B cell (primary cell): Measurements from ENCODE around the gene CSF1. TPM values are rescaled to one million over a fixed set of nuclear protein-coding genes. Genes with fewer than 3 reads are reported as not detected.

ENCODE experiments used
- ATAC-seq: fragments of 200-7000 bp; cut with Tn5 transposase; one replicate; pipeline ENCODE4 v1.10.0; 2021; ENCODE audit warnings: low read depth, mild to moderate bottlenecking, moderate number of reproducible peaks, moderate library complexity
- CTCF ChIA-PET: fragments of 350-600 bp; sonication (Branson Sonifier 250); formaldehyde crosslinking; loops from one replicate; lab custom pipeline; 2021; ENCODE audit warnings: antibody characterized with exemption, inconsistent platforms; lab: Charles Lee
- POLR2A ChIA-PET: fragments of 350-600 bp; sonication (Branson Sonifier 250); formaldehyde crosslinking; loops from one replicate; lab custom pipeline; 2021; ENCODE audit warnings: antibody characterized with exemption; lab: Charles Lee
- DNase-seq: peaks from one replicate; pipeline ENCODE4 v3.0.0; 2013
- H2AFZ ChIP-seq: 2 replicates; pipeline ENCODE4 v1.6.1; 2012; ENCODE audit warnings: mild to moderate bottlenecking, low read depth, low read length; ENCODE audit not compliant: insufficient read depth, poor library complexity, severe bottlenecking
- H3K27ac ChIP-seq, 2 donors: 1 replicate in 1 of 2; 2 replicates in 1 of 2; pipeline ENCODE4 v1.5.1; 2012 to 2013; ENCODE audit warnings: low read length in 2 of 2, mild to moderate bottlenecking in 2 of 2, moderate library complexity in 1 of 2
- H3K27me3 ChIP-seq, 4 experiments: fragments of 200-600 bp in 1 of 4; sonication (generic) in 1 of 4; replicated peaks in 1 of 4; 1 replicate in 2 of 4; 2 replicates in 2 of 4; pipeline versions ENCODE4 v1.6.1 to v1.7.0; 2013 to 2016; ENCODE audit warnings: low read length in 3 of 4, mild to moderate bottlenecking in 2 of 4, mixed read lengths in 1 of 4, moderate library complexity in 1 of 4; ENCODE audit not compliant: insufficient read depth in 4 of 4, control insufficient read depth in 3 of 4; ENCODE audit errors: control extremely low read depth in 1 of 4
- H3K36me3 ChIP-seq, 2 experiments: replicated peaks in 1 of 2; 1 replicate in 1 of 2; 2 replicates in 1 of 2; pipeline versions ENCODE4 v1.6.1 to v1.7.1; 2013; ENCODE audit warnings: low read length in 1 of 2; ENCODE audit not compliant: insufficient read depth in 2 of 2, control insufficient read depth in 1 of 2; ENCODE audit errors: control extremely low read depth in 1 of 2, extremely low read depth in 1 of 2
- H3K4me1 ChIP-seq, 2 donors: fragments of 200-600 bp in 1 of 2; sonication (generic) in 1 of 2; 1 replicate in 1 of 2; 2 replicates in 1 of 2; pipeline versions ENCODE4 v1.5.1 to v1.6.1; 2013 to 2017; ENCODE audit warnings: low read length in 2 of 2; ENCODE audit not compliant: control insufficient read depth in 2 of 2, insufficient read depth in 2 of 2
- H3K4me2 ChIP-seq: replicated peaks from 2 replicates; pipeline ENCODE3; 2012; ENCODE audit warnings: mild to moderate bottlenecking, low read depth, low read length; ENCODE audit not compliant: poor library complexity, severe bottlenecking
- H3K4me3 ChIP-seq, 5 experiments: fragments of 200-600 bp in 1 of 5; sonication (generic) in 1 of 5; 1 replicate in 3 of 5; 2 replicates in 2 of 5; pipeline versions ENCODE4 v1.5.1 to v1.7.0; 2011 to 2016; ENCODE audit warnings: low read length in 4 of 5, mild to moderate bottlenecking in 4 of 5, low read depth in 2 of 5, control low read depth in 1 of 5, moderate library complexity in 1 of 5; ENCODE audit not compliant: insufficient read depth in 1 of 5; ENCODE audit errors: control extremely low read depth in 1 of 5, extremely low read depth in 1 of 5
- H3K79me2 ChIP-seq: fragments of 200-600 bp; sonication (generic); one replicate; pipeline ENCODE4 v1.6.0; 2016; ENCODE audit warnings: low read length; ENCODE audit not compliant: control insufficient read depth, insufficient read depth
- H3K9ac ChIP-seq: fragments of 200-600 bp; sonication (generic); 2 replicates; pipeline ENCODE4 v1.6.1; 2017; ENCODE audit warnings: mild to moderate bottlenecking, low read length, moderate library complexity
- H3K9me3 ChIP-seq, 3 donors: one replicate each; pipeline versions ENCODE4 v1.6.1 to v1.7.1; 2013; ENCODE audit warnings: low read length in 2 of 3; ENCODE audit not compliant: control insufficient read depth in 2 of 3, insufficient read depth in 1 of 3; ENCODE audit errors: control extremely low read depth in 1 of 3
- H4K20me1 ChIP-seq: 2 replicates; pipeline ENCODE4 v1.6.0; 2012; ENCODE audit warnings: mild to moderate bottlenecking, low read length; ENCODE audit not compliant: insufficient read depth, control insufficient read depth, poor library complexity, severe bottlenecking
- H3K27ac Mint-ChIP-seq: one replicate; pipeline ENCODE4 v1.8.0; 2021; ENCODE audit warnings: mixed read lengths
- H3K27me3 Mint-ChIP-seq: one replicate; pipeline ENCODE4 v1.8.0; 2021; ENCODE audit warnings: mixed read lengths
- H3K4me1 Mint-ChIP-seq: one replicate; pipeline ENCODE4 v1.8.0; 2021; ENCODE audit warnings: mixed read lengths
- H3K4me3 Mint-ChIP-seq: one replicate; pipeline ENCODE4 v1.8.0; 2021; ENCODE audit warnings: mixed read lengths
- H3K9me3 Mint-ChIP-seq: one replicate; pipeline ENCODE4 v1.8.0; 2022; ENCODE audit warnings: mixed read lengths; ENCODE audit not compliant: insufficient read depth
- CTCF ChIP-seq: fragments of 200-600 bp; IDR thresholded peaks from one replicate; pipeline ENCODE4 v1.8.0; 2022; ENCODE audit warnings: antibody characterized with exemption, mild to moderate bottlenecking
- EZH2 ChIP-seq: IDR thresholded peaks from 2 replicates; pipeline ENCODE4 v1.6.1; 2012; ENCODE audit warnings: borderline replicate concordance, low read depth, mild to moderate bottlenecking, moderate library complexity, low read length; ENCODE audit not compliant: insufficient read depth, poor library complexity, severe bottlenecking
- intact Hi-C: fragments of 100-400 bp; cut with micrococcal nuclease; formaldehyde crosslinking; loops from one replicate; pipeline ENCODE4 v1.10.0; 2022
- polyA plus RNA-seq: library from polyadenylated mRNA; depleted of rRNA; stranded (reverse); fragments of >200 nt; gene quantifications from 2 replicates; pipeline ENCODE4 v1.2.3, GENCODE V29; 2012
- total RNA-seq, 2 donors: library from RNA; stranded (reverse); fragments of 120-200 nt in 1 of 2; gene quantifications; 1 replicate in 1 of 2; 2 replicates in 1 of 2; pipeline versions ENCODE4 v1.2.3 to v1.2.4, GENCODE V29; 2013 to 2022

Gene CSF1
- total and polyA plus RNA-seq, 2 donors (not counting 1 experiment from before 2014, with no cell fraction given) = 0.55 to 4.2 TPM

DNA sequence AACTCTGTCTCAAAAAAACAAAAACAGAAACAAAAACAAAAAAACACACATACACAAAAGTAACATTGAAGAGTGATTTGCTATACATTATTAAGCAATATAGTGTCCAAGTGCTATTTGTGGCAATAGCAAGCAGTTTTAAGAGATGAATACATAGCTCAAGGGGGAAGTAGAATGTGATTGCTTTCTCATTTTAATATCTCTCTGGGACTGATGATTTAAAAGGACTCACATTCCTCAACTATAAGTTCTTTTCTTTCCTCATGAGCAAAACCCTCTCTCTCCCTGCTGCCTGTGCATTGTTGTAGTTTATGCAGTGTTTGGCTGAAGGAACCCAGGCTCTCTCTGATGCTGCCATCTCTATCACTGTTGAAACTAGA, 47.0 kb upstream of the CSF1 start:
- H2AFZ ChIP-seq = no peak overlapping the region
- intact Hi-C loops = no loop called here

More for the DNA sequence above, 47.0 kb upstream of the CSF1 start:
- Mint-ChIP-seq H3K9me3 (no peaks in the 10 kb centered on the region), H3K27me3 (peaks cover 19% of the 10 kb centered on the region), H3K4me3 (no peak overlapping the region), H3K4me1 (peaks cover 3% of the 10 kb centered on the region), H3K27ac (no peak overlapping the region)
- Histone ChIP-seq H3K79me2 (no peaks in the 10 kb centered on the region), H3K27ac (no peak overlapping the region), H3K27me3 (peaks cover 0 to 2% (median under 1%) of the 10 kb centered on the region in 4 experiments), H3K4me3 (no peak overlapping the region), H3K36me3 (no peaks in the 10 kb centered on the region), H3K9me3 (peaks cover 0 to 1% (median 0%) of the 10 kb centered on the region in 3 donors), H3K9ac (no peak overlapping the region), H3K4me2 (no peak overlapping the region), H3K4me1 (no peaks in the 10 kb centered on the region), H4K20me1 (no peaks in the 10 kb centered on the region)
- CTCF ChIA-PET = no interaction called here
- TF ChIP-seq CTCF = no peak
- no peak for TF ChIP-seq EZH2
- POLR2A ChIA-PET = no interaction called here
- DNase-seq (no peak), ATAC-seq (no peak)
